Measurements from ENCODE around the gene VPREB3.

VPREB3 gene

GRCh38 chr22:23754220-23754919 is at the start of gene VPREB3:
Gene VPREB3, minus strand, starts transcription at chr22:23754425. Its CDS starts 62 bp downstream, at chr22:23754363.
- no peak for DNase-seq

GRCh38 chr22:23803001-23803819 is 49.0 kb upstream of the VPREB3 start:
- DNase-seq = no peak

GRCh38 chr22:23801886-23802377 is 47.7 kb upstream of the VPREB3 start:
- no peak for DNase-seq

GRCh38 chr22:23801238-23801821 is 47.1 kb upstream of the VPREB3 start:
- no peak for DNase-seq

GRCh38 chr22:23800297-23801237 is 46.3 kb upstream of the VPREB3 start:
- DNase-seq = no peak

- no peak for DNase-seq
These were observed 42.2 kb upstream of the VPREB3 start for GRCh38 chr22:23796461-23796860.

- no peak for DNase-seq
These were observed 39.1 kb upstream of the VPREB3 start for GRCh38 chr22:23793326-23793725.

- DNase-seq = no peak
These were observed 37.8 kb upstream of the VPREB3 start for GRCh38 chr22:23791738-23792645.

- no peak for DNase-seq
These were observed 36.9 kb upstream of the VPREB3 start for GRCh38 chr22:23790819-23791737.

- DNase-seq = no peak
These were observed 35.4 kb upstream of the VPREB3 start for GRCh38 chr22:23789638-23790037.

- no peak for DNase-seq
These were observed 34.9 kb upstream of the VPREB3 start for GRCh38 chr22:23789121-23789520.

GRCh38 chr22:23787910-23788309 is 33.7 kb upstream of the VPREB3 start:
- DNase-seq = no peak

GRCh38 chr22:23787600-23787896 is 33.3 kb upstream of the VPREB3 start:
- DNase-seq = no peak

- DNase-seq = peak; percentile 42 to 78
These were observed 32.8 kb upstream of the VPREB3 start, which contains the start of gene SMARCB1 for GRCh38 chr22:23786752-23787599. Gene SMARCB1, plus strand, starts transcription at chr22:23786966. Its CDS starts 204 bp downstream, at chr22:23787170.

GRCh38 chr22:23786261-23786710 is 32.1 kb upstream of the VPREB3 start:
- DNase-seq = no peak

- DNase-seq = no peak
These were observed 30.0 kb upstream of the VPREB3 start for GRCh38 chr22:23784215-23784732.

- no peak for DNase-seq
These were observed 29.3 kb upstream of the VPREB3 start for GRCh38 chr22:23783265-23784150.

GRCh38 chr22:23782703-23783102 is 28.5 kb upstream of the VPREB3 start:
- no peak for DNase-seq
